GM18498 (cell line): ENCODE data around the gene CACTIN.
"Not testable (repeated sequence)": the region's sequence is repeated elsewhere in the genome, so short reads cannot be mapped to it uniquely, and the experiment has no call there.

Experiments used
- ATAC-seq: cut with Tn5 transposase; IDR thresholded peaks from one replicate; pipeline ENCODE4 v1.9.1; 2021; ENCODE audit warnings: mild to moderate bottlenecking, moderate library complexity; ENCODE audit not compliant: unreplicated experiment

CACTIN gene

DNA sequence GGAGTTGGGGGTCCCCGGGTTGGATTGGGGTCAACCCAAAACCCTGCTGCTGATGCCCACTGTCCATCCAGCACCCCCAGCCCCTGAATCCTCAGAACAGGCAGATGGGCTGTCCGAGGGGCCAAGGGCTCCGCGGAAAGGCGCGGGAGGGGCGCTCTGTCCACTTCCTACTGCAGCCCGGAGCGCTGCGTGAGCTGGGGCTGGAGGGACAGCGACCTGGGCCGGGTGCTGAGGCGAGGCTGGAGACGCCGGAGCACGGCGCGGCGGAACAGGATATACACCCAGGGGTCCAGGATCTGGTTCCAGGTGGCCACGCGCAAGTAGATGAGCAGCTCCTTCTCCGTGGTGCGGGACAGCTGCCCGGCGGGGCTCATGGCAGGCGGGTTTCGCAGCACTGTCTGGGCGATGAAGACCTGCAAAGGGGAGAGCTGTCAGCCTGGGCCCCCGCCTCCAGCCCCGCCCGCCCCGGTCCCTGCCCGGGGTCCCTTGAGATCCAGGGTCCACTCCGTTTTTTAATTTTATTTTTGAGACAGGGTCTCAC lies 31.0 kb downstream of the CACTIN start:
- no peak for ATAC-seq

DNA sequence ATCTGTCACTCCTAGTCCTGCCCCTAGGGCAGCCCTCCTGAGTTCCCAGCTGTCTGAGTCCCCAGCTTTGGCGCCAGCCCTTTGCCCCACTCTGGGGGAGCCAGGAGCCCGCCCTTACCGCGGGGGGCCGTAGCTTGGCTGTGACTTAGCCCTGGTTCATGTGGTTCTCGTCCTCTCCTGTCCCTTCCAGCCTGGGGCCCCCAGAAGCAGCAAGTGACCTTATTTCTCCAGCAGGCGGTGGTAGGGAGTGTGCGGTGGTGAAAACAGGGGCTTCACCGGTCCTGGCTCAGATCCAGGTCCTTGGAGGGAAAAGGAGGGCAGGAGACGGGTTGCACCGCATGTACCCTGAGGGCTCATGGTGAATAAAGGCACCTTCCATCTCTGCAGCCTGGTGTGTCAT lies 33.4 kb downstream of the CACTIN start:
- no peak for ATAC-seq

DNA sequence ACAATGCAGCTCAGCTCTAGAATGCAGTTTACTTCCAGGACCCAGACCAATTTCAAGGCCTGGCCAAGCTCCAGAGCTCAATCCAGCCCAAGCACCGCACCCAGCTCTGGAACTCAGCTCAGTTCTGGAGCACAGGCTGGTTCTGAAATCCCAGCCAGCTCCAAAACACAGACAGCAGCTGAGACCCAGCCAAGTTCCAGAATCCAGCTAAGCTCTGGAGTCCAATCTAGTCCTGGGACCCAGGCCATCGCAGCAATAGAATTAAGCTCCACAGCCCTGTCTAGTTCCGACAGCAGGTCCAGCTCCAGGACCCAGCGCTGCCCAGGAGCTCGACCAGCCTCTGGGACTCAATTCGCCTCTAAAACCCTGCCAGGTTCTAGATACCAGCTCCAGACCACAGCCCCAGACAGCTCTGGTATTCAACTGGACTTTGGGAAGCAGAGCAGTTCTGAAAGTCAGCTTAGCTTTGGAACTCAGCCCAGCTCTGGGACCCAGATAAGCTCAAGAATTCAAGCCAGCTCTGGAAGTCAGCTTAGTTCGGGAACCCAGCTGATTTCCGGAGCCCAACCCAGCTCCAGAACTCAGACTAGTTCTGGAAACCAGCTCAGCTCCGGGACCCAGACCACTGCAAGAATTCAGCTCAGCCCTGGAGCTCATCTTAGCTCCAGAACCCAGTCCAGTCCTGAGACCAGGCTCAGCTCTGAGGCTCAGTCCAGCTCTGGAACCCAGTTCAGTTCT lies 34.5 kb downstream of the CACTIN start:
- ATAC-seq, result no peak

DNA sequence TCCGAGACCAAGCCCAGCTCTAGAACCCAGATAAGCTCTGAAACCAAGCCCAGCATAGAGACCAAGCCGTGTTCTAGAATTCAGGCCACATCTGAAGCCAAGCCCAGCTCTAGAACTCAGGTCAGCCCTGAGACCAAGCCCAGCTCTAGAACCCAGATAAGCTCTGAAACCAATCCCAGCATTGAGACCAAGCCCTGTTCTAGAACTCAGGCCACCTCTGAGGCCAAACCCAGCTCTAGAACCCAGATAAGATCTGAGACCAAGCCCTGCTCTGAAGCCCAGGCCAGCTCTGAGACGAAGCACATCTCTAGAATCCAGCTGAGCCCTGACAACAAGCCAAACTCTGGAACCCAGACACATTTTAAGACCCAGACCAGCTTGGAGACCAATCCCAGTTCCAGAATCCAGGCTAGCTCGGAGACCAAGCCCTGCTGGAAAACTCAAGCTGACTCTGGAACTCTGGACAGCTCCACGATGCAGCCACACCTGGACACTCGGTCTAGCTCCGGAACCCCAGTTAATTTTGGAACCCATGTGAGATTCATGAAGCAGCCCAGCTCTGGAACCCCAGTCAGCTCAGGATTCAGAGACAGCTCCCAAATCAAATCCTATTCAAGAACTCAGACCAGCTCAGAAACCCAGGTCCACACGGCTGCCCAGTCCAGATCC lies 35.5 kb downstream of the CACTIN start:
- ATAC-seq, result no peak

DNA sequence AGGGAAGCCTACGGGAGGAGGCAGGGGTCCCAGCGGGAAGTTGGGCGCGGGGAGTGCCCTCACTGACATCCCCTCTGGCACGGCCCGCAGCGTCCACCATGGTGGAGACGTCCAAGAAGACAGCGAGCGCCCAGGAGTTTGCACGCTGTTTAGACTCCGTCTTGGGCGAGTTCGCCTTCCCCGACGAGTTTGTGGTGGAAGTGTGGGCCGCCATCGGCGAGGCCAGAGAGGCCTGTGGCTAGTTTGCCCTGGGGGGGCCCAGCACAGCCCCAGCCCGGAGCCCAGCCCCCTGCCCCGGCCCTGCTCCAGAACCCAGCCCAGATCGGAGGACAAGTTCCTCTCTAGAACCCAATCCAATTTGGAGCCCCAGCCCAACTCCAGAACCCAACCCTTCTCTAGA lies 36.6 kb downstream of the CACTIN start:
- ATAC-seq, result no peak

DNA sequence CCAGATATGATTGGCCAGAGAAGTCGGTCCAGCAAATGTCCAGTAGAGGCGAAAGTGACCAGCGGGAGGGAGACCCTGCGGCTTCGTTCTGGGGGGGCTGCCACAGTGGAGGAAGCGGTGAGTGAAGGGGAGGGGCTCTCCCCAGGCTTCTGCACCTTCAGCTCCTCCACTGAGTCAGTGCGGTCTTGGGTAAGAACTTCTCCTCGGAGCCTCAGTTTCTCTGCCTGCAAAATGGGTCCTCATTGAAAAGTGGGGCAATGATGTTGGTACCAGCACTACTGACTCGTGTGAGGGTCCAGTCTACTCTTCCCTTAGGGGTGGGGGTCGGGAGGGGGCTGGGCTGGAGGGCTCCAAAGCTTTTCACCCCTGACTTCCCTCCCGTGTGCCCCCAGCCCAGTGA lies 37.2 kb downstream of the CACTIN start:
- ATAC-seq, result no peak

DNA sequence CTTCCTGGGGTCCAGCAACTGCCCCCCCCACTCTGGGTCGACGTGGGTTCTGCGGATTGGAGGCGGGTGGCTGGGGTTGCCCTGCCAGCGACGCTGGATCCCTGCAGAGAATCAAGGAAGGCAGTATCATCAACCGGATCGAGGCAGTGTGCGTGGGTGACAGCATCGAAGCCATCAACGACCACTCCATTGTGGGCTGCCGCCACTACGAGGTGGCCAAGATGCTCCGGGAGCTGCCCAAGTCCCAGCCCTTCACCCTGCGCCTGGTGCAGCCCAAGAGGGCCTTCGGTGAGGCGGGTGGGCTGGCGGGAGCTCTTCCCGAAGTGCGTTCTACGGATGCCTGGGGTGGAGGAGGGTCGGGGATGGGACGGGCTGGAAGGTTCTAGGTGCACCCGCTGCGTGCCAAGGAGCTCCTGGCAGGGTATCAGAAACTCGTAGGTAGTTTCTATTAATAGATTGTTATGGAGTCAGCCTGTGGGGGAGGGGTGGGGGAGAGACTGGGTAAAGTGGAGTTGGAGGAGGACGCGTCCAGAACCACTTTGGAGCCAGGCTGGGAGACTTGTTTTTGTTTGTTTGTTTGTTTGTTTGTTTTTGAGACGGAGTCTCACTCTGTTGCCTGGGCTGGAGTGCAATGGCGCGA lies 39.8 kb downstream of the CACTIN start:
- ATAC-seq, result no peak

DNA sequence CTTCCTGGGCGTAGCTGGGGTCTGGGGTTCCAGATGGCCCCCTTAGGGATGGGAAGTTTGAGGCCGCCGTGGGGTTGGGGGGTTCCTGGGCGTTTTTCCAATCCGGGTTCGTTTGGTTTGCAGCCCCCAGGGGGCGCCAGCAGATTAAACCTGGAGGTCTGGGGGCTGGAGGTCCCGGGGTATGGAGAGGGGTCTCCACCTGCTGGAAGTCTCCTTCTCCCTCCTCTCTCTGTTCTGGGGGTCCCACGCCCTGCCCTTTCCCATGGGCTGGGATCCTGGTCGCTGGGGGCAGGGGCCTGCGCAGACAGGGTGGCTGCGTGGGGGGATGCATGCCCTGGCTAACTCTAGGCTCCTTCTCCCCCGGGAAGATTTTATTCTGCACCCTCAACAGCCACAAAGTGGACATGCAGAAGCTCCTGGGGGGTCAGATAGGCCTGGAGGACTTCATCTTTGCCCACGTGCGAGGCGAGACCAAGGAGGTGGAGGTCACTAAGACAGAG lies 40.4 kb downstream of the CACTIN start:
- no peak for ATAC-seq

DNA sequence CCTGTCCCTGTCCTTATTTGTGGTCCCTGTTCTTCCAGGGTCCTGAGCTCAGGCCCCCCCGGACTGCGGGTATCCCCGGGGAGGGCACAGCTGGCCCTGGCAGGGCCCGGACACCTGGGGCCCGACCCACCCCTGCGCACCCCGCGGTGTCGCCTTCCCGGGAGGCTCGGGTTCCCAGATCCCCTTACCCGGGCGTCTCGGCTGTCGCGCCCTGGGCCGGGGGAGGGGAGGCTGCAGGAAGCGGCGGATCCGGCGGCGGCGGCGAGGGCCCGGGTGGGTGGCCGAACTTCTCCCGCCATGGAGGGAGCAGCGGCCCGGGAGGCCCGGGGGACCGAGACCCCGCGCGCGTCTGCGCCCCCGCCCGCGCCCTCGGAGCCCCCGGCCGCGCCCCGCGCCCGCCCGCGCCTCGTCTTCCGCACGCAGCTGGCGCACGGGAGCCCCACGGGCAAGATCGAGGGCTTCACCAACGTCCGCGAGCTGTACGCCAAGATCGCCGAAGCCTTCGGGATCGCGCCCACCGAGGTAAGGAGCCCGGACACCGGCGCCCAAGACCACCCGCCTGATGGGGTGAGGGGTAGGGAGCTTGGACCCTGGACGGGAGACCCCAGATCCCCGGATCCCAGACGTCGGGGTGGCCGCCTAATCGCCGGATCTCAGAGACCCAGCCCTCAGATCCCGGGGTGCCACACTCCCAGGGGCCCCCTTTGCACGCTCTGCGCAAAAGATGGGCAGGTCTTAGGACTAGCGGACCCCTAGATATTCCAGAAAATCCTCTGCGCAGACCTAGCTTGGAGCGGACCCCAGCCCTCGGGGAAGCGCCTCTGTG lies 41.1 kb downstream of the CACTIN start, which contains the start of gene GIPC3:
Gene GIPC3 (plus strand): TSS at position 178 of the 826 bp plus-strand sequence. CDS start 120 bp downstream, at position 298.
- ATAC-seq, result no peak

DNA sequence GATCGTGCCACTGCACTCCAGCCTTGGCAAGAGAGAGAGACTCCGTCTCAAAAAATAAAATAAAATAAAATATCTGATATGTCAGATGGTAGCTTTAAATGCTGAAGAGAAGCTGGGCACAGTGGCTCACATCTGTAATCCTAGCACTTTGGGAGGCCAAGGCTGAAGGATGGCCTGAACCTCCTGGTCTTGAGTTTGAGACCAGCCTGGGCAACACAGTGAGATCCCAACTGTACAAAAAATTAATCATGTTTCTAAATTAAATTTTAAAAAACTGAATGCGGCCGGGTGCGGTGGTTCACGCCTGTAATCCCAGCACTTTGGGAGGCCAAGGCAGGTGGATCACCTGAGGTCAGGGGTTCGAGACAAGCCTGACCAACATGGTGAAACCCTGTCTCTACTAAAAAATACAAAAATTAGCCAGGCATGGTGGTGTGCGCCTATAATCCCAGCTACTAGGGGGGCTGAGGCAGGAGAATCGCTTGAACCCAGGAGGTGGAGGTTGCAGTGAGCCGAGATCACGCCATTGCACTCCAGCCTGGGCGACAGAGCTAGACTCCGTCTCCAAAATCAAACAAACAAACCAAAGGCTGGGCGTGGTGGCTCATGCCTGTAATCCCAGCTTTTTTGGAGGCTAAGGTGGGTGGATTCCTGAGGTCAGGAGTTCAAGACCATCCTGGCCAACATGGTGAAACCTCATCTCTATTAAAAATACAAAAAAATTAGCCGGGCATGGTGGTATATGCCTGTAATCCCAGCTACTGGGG lies 42.4 kb downstream of the CACTIN start:
- not testable (repeated sequence) for ATAC-seq

DNA sequence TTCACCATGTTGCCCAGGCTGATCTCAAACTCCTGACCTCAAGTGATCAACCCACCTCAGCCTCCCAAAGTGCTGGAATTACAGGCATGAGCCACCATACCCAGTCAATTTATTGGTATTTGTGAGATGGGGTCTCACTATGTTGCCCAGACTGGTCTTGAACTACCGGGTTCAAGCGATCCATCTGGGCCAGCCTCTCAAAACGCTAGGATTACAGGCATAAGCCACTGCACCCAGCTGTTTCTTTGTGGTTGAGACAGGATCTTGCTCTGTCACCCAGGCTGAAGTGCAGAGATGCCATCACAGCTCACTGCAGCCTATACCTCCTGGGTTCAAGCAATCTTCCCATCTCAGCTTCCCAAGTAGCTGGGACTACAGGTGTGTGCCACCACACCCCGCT lies 44.8 kb downstream of the CACTIN start:
- not testable (repeated sequence) for ATAC-seq

DNA sequence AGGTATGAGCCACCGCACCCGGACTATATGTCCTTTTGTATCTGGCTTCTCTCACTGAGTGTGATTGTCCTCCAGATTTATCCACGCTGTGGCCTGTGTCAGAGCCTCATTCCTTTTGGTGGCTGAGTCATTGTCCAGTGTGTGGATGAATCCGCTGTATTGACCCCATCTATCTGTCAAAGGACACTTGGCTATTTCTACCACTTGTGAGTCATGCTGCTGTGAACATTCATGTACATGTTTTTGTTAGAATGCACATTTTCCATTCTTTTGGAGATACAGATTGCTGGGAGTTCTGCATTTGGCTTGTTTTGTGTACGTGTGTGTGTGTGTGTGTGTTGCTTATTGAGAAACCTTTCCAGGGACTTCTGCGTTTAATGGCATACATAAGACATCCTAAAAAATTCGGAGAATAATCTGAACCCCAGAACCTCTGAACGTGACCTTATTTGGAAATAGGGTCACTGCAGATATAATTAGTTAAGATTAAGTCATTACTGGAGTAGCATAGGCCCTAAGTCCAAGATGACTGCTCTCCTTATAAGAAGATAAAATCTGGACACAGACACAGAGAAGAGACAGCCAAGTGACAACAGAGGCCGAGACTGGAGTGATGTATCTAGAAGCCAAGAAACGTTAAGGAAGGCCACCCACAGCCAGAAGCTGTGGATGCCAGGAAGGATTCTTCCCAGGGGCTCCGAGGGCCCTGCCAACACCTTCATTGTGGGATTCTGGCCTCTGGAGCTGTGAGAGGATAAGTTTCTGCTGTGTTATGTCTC lies 46.2 kb downstream of the CACTIN start:
- ATAC-seq, result no peak

DNA sequence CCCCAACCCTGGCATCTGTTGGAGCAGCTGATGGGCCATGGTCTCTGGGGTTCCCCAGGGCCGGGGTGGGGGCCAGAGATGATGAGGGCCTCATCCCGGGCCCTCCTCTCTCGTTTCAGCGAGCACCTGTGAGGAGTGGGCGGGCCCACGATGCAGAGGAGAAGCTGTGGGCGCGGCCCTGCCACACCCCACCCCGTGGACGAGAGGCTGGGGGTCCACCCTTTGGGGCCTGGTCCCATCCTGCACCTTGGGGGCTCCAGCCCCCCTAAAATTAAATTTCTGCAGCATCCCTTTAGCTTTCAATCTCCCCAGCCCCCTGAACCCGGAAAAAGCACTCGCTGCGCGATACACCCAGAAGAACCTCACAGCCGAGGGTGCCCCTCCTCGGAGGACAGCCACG lies 48.2 kb downstream of the CACTIN start:
- ATAC-seq, result no peak

DNA sequence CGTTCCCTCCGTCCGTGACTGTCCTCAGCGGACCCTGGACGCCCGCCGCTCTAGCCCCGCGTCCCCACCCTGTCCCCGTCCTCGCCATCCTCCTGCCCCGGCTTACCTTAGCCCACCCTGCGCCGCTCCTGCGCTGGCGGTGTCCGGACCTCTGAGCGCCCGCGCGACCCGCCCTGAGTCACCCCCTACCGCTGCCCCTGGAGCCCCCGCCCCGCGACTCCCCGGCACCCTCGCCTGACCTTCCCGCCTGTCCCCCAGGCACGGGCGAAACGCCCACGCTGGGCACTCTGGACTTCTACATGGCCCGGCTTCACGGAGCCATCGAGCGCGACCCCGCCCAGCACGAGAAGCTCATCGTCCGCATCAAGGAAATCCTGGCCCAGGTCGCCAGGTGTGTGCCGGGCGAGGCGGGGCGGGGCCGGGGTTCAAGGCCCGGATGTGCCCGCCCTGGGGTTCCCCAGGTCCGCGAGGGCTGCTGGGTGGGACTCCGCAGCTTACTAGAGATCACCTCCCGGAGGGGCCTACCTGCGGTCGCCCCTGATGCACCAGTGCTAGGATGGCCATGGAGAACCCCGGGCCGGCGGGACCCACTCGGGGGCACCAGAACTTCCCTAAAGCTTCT lies 48.8 kb downstream of the CACTIN start:
- ATAC-seq, result no peak

DNA sequence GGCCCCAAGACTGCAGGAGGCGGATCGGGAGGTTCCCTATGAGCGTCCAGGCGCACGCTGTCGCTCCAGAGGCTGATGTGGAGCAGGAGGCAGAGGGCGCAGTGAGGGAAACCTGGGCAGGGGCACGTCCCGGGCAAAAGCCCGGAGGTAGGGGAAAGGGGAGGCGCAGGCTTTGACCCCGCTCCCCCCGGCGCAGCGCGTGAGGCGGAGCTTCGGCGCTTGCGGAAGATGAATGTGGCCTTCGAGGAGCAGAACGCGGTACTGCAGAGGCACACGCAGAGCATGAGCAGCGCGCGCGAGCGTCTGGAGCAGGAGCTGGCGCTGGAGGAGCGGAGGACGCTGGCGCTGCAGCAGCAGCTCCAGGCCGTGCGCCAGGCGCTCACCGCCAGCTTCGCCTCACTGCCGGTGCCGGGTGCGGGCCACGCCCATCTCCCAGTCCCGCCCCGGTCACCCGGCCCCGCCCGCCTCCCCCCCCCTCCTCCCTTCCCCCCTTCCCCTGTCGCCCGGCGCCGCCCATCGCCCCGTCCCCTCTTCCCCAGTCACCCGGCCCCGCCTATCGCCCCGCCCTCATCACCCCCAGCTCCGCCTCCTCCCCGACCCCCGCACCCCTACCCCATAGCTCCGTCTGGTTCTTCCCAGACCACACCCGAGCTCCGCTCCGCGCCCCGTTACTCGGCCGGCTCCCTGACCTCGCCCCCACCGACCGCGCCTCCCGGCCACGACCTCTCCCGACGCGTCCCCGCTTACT lies 49.7 kb downstream of the CACTIN start:
- no peak for ATAC-seq

DNA sequence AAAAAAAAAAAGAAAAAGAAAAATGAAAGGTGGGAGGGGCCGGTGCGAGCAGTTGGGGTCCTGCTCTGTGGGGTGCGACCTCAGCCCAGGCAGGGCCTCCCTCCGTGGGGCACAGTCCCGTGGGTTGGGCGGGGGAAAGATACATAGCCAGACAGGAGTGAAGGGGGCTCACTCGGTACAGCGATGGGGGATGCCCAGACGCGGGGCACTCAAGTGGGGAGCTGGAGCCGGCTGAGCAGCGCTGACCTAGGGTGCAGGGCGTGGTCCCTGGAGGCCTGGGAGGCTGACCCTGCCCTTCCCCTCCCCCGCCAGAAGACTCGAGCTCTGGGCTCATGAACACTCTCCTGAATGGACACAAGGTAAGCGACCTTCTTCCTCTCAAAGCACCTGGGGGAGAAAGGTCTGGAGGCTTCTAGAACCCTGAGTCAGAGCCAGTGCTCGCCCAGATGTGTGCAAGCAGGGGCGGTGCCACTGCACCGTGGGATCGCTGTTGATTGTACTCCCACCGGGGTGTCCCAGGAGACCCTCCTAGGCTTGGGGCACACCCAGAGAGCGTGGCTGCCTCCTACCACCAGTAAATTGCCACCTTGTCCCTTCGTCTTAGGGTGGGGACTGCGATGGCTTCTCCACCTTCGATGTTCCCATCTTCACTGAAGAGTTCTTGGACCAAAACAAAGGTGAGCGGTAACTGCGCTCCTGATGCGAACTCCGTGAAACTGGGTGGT lies 50.5 kb downstream of the CACTIN start:
- no peak for ATAC-seq

DNA sequence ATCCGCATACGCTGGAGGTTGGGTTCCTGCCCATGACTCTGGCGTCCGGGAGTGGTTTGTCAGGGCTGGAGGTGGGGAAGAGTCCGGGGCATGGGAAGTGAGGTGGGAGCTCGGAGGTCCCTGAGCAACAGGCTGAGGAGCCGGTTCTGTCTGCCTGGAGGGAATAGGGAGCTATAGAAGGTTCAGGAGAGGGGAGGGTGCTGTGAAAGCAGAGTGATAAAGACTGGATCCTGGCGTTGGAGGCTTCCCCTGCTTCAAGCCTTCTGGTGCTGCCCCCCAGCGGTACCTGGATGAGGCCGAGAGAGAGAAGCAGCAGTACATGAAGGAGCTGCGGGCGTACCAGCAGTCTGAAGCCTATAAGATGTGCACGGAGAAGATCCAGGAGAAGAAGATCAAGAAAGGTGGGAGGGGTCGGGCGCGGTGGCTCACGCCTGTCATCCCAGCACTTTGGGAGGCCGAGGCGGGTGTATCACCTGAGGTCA lies 51.3 kb downstream of the CACTIN start:
- no peak for ATAC-seq
